Measurements from ENCODE around the gene ELP4.

Gene ELP4

GRCh38 chr11:31822927-31823643 lies 313.5 kb downstream of the ELP4 start:
- DNase-seq (ENCODE audit: low read depth in 2 of 2) = no peak

DNA sequence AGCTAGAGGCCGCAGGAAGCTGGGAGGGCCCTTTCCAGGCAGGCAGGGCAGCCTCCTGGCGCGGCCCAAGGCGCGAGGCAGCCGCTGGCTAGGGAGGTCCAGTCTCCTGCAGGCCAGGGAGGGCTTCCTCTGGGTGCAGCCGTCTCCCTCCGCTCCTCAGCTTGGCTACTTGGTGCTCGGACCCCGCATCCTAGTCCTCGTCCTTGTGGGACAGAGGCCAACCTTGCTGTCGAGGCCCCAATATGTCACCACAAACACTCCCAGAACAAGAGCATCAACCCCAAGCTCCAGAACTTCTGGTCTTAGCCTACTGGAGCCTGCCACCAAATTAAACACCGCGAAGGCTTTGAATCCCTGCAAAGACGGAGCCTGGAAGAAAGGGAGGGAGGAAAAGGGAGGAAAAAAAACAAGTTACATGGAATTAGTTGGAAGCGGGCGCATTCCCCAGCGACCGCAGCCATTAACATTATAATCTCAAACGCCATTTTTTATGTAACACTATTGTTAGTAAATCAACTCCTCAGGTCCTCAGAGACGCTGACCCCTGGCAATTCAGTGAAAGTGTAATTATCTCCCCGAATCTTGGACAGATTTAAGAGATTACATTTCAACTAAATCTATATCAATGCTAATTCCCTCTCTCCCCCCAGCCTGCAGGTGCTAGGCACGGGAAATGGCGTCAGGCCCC lies 314.2 kb downstream of the ELP4 start:
- DNase-seq (ENCODE audit: low read depth in 2 of 2) = no peak

GRCh38 chr11:31824332-31824878 lies 314.8 kb downstream of the ELP4 start:
- DNase-seq (ENCODE audit: low read depth in 2 of 2) = no peak

DNA sequence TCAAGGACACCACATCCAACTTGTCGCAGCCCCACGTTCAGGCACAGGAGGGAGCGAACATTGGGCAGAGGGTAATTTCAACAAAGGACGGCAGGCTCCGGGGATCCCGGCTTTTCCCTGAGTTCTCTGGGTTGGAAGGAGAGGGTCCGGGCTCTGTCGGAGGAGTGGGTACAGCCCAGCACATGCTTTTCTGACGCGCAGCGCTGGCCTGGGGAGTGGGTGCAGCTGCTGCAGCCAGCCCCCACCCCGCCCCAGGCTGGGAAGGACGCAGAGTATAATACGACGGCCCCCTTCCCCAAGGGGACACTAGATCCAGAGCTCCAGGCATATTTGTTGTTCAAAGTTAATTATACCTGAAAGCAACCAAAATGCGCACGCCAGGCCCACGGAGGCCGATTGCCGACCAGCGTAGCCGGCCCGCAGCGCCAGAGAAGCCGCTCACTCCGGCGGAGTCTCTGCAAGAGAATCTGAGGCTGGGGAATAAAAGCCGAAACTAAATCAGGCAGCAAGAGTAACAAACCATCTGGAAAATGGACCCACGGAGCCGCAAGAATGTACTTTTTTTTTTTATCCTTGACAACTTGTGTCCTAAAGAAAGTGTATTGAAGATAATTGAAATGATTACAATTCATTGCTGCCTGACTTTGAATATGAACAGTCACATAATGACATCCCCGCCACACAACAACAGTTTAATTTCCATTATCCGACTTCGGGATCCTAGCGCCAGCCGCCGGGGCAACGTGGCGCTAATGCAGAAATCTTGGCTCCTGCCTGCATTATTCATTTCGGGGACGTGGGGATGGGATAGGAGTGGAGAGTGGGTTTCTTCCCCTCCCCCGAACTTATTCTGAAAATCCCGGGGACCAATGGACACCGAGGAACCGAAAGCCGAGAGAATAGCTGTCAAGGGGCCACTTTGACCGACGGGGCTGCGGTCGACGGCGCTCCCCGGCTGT lies 315.6 kb downstream of the ELP4 start:
- no peak for DNase-seq (ENCODE audit: low read depth in 2 of 2)

- no peak for DNase-seq (ENCODE audit: low read depth in 2 of 2)
Measured at GRCh38 chr11:31825838-31826484, 316.4 kb downstream of the ELP4 start.

GRCh38 chr11:31826536-31827438 lies 317.2 kb downstream of the ELP4 start:
- DNase-seq (ENCODE audit: low read depth in 2 of 2) = no peak

DNA sequence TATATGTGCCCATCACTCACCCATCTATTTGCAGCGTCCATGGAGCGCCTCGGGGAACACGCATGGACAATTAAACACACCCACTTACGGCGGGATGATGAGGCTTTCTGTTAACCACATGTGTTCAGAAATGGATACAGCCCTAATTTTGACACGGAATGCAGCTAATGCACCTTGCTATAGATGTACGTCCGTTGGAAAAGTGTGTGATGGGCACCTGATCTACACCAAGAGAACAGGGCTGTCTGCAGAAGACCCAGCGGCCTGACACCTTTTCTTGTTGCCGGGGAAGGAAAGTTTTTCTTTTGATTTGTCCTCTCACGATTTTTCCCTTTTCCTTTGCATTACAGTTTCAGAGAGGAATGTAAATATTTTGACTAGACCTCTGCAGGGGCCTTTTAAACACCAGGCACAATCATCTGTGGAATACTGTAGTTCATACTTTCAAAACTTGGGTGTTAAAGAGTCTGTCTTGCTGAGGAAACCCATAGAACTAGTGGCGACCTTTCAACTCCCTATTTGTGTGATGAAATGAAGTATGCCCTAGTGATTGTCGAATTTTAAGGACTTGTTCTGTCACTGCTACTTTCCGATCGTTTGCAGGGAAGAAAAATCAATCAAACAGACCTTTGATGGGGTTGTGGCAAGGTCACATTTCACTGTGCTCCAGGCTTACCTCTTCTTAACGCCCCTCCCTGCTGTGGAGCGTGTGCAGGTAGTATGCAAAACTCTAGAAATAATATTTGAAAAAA lies 318.1 kb downstream of the ELP4 start:
- no peak for DNase-seq (ENCODE audit: low read depth in 2 of 2)

- DNase-seq (ENCODE audit: low read depth in 2 of 2) = no peak
Measured at GRCh38 chr11:31828217-31828616, 318.6 kb downstream of the ELP4 start.

GRCh38 chr11:31830406-31830805 lies 320.8 kb downstream of the ELP4 start:
- no peak for DNase-seq (ENCODE audit: low read depth in 2 of 2)

DNA sequence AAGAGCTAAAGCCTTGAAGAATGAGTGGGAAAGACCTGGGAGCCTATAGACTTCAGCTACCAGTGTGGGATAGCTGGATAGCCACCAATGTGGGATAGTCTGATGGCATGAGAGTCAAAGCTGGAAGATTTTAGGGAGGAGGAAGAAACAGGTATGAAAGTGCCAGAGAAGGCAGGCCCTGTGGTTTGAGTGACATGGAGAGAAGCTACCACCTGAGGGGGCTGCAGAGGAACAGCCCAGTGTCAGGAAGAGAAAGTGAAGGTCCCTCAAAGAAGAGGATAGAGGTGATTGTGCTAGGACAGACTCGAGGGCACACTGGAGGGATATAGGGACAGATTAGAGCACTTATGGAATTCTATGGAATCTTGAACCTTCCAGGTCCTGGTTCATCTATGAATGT lies 324.7 kb downstream of the ELP4 start:
- no peak for DNase-seq (ENCODE audit: low read depth in 2 of 2)
